ENCODE results near the gene CCDC106.

The CCDC106 gene

DNA sequence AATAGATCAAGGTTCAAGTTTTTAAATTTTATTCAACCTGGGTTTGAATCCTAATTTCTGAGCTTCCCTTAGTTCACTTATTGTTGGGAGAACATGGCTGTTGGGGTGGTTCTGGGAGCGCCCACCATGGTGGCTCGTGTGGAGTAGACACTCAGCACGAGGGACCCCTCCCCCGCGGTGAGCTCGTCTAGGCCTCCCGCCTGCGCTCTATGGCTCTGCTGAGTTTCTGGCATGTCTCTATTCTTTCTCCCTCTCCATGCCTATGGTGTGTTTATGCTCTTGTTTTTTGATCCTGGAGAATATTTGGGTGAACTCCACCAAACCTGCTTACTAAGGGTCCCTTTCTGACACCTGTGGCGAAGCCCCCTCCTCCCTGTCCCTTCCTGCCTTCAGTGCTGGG, 25.5 kb downstream of the CCDC106 start (continued):
- TF ChIP-seq ZNF169 (tag by site-specific recombination; IDR thresholded peaks at IDR 0.05) (no peak), ZNF266 (tag by site-specific recombination; IDR thresholded peaks at IDR 0.05; ENCODE audit: low read depth) (no peak), PRDM1 (tag by site-specific recombination; IDR thresholded peaks at IDR 0.05) (no peak), ZNF707 (tag by site-specific recombination; IDR thresholded peaks at IDR 0.05) (no peak), ZBTB17 (tag by site-specific recombination; IDR thresholded peaks at IDR 0.05) (peak; percentile 64; the same call in 1 of the 2 replicates), ZNF426 (tag by site-specific recombination; IDR thresholded peaks at IDR 0.05) (no peak), HOXD13 (CRISPR knock-in tag; IDR thresholded peaks at IDR 0.05; ENCODE audit: borderline replicate concordance) (no peak), EGR2 (tag by site-specific recombination; IDR thresholded peaks at IDR 0.05; ENCODE audit: low read depth) (no peak), ZNF654 (tag by site-specific recombination; IDR thresholded peaks at IDR 0.05; ENCODE audit: low read depth) (no peak), ZNF311 (tag by site-specific recombination; IDR thresholded peaks at IDR 0.05; ENCODE audit: borderline replicate concordance) (no peak), ZNF138 (tag by site-specific recombination; IDR thresholded peaks at IDR 0.05; ENCODE audit: borderline replicate concordance) (no peak), ZIC2 (tag by site-specific recombination; IDR thresholded peaks at IDR 0.05) (peak; percentile 57), ZNF596 (tag by site-specific recombination; IDR thresholded peaks at IDR 0.05) (no peak), SP7 (tag by site-specific recombination; IDR thresholded peaks at IDR 0.05) (no peak), ZNF624 (tag by site-specific recombination; IDR thresholded peaks at IDR 0.05) (no peak), ZNF335 (tag by site-specific recombination; conservative IDR thresholded peaks at IDR 0.05) (peak; percentile 40), ZNF133 (tag by site-specific recombination; IDR thresholded peaks at IDR 0.05) (no peak), ZBTB7A (tag by site-specific recombination; IDR thresholded peaks at IDR 0.05; ENCODE audit: low read depth) (no peak), ZNF791 (tag by site-specific recombination; IDR thresholded peaks at IDR 0.05) (no peak), ZXDB (tag by site-specific recombination; IDR thresholded peaks at IDR 0.05) (0 out of 2 replicates have a peak, but pooled peaks have one; percentile 63), ZEB2 (tag by site-specific recombination; IDR thresholded peaks at IDR 0.05) (peak; percentile 16; the same call in 1 of the 2 replicates), ZNF571 (tag by site-specific recombination; IDR thresholded peaks at IDR 0.05) (no peak), ZNF768 (tag by site-specific recombination; IDR thresholded peaks at IDR 0.05) (no peak), ZNF776 (tag by site-specific recombination; IDR thresholded peaks at IDR 0.05; ENCODE audit: borderline replicate concordance) (no peak), GLIS1 (tag by site-specific recombination; IDR thresholded peaks at IDR 0.05) (0 out of 2 replicates have a peak, but pooled peaks have one; percentile 19), ZNF324 (tag by site-specific recombination; IDR thresholded peaks at IDR 0.05) (no peak)
- TF ChIP-seq, protein P1, sequence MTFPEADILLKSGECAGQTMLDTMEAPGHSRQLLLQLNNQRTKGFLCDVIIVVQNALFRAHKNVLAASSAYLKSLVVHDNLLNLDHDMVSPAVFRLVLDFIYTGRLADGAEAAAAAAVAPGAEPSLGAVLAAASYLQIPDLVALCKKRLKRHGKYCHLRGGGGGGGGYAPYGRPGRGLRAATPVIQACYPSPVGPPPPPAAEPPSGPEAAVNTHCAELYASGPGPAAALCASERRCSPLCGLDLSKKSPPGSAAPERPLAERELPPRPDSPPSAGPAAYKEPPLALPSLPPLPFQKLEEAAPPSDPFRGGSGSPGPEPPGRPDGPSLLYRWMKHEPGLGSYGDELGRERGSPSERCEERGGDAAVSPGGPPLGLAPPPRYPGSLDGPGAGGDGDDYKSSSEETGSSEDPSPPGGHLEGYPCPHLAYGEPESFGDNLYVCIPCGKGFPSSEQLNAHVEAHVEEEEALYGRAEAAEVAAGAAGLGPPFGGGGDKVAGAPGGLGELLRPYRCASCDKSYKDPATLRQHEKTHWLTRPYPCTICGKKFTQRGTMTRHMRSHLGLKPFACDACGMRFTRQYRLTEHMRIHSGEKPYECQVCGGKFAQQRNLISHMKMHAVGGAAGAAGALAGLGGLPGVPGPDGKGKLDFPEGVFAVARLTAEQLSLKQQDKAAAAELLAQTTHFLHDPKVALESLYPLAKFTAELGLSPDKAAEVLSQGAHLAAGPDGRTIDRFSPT (tag by site-specific recombination; IDR thresholded peaks at IDR 0.05) = peak; percentile 22; the same call in 1 of the 2 replicates
- TF ChIP-seq, protein P2, sequence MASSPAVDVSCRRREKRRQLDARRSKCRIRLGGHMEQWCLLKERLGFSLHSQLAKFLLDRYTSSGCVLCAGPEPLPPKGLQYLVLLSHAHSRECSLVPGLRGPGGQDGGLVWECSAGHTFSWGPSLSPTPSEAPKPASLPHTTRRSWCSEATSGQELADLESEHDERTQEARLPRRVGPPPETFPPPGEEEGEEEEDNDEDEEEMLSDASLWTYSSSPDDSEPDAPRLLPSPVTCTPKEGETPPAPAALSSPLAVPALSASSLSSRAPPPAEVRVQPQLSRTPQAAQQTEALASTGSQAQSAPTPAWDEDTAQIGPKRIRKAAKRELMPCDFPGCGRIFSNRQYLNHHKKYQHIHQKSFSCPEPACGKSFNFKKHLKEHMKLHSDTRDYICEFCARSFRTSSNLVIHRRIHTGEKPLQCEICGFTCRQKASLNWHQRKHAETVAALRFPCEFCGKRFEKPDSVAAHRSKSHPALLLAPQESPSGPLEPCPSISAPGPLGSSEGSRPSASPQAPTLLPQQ (tag by site-specific recombination; IDR thresholded peaks at IDR 0.05) = 0 out of 2 replicates have a peak, but pooled peaks have one; percentile 24
- TF ChIP-seq, protein P3, sequence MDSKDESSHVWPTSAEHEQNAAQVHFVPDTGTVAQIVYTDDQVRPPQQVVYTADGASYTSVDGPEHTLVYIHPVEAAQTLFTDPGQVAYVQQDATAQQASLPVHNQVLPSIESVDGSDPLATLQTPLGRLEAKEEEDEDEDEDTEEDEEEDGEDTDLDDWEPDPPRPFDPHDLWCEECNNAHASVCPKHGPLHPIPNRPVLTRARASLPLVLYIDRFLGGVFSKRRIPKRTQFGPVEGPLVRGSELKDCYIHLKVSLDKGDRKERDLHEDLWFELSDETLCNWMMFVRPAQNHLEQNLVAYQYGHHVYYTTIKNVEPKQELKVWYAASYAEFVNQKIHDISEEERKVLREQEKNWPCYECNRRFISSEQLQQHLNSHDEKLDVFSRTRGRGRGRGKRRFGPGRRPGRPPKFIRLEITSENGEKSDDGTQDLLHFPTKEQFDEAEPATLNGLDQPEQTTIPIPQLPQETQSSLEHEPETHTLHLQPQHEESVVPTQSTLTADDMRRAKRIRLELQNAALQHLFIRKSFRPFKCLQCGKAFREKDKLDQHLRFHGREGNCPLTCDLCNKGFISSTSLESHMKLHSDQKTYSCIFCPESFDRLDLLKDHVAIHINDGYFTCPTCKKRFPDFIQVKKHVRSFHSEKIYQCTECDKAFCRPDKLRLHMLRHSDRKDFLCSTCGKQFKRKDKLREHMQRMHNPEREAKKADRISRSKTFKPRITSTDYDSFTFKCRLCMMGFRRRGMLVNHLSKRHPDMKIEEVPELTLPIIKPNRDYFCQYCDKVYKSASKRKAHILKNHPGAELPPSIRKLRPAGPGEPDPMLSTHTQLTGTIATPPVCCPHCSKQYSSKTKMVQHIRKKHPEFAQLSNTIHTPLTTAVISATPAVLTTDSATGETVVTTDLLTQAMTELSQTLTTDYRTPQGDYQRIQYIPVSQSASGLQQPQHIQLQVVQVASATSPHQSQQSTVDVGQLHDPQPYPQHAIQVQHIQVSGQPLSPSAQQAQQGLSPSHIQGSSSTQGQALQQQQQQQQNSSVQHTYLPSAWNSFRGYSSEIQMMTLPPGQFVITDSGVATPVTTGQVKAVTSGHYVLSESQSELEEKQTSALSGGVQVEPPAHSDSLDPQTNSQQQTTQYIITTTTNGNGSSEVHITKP (tag by site-specific recombination; IDR thresholded peaks at IDR 0.05) = peak; percentile 47; the same call in 1 of the 2 replicates
- TF ChIP-seq, protein P4, sequence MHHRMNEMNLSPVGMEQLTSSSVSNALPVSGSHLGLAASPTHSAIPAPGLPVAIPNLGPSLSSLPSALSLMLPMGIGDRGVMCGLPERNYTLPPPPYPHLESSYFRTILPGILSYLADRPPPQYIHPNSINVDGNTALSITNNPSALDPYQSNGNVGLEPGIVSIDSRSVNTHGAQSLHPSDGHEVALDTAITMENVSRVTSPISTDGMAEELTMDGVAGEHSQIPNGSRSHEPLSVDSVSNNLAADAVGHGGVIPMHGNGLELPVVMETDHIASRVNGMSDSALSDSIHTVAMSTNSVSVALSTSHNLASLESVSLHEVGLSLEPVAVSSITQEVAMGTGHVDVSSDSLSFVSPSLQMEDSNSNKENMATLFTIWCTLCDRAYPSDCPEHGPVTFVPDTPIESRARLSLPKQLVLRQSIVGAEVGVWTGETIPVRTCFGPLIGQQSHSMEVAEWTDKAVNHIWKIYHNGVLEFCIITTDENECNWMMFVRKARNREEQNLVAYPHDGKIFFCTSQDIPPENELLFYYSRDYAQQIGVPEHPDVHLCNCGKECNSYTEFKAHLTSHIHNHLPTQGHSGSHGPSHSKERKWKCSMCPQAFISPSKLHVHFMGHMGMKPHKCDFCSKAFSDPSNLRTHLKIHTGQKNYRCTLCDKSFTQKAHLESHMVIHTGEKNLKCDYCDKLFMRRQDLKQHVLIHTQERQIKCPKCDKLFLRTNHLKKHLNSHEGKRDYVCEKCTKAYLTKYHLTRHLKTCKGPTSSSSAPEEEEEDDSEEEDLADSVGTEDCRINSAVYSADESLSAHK (tag by site-specific recombination; IDR thresholded peaks at IDR 0.05) = no peak
- TF ChIP-seq, protein P5, sequence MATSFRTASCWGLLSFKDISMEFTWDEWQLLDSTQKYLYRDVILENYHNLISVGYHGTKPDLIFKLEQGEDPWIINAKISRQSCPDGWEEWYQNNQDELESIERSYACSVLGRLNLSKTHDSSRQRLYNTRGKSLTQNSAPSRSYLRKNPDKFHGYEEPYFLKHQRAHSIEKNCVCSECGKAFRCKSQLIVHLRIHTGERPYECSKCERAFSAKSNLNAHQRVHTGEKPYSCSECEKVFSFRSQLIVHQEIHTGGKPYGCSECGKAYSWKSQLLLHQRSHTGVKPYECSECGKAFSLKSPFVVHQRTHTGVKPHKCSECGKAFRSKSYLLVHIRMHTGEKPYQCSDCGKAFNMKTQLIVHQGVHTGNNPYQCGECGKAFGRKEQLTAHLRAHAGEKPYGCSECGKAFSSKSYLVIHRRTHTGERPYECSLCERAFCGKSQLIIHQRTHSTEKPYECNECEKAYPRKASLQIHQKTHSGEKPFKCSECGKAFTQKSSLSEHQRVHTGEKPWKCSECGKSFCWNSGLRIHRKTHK (tag by site-specific recombination; IDR thresholded peaks at IDR 0.05) = no peak
